CD4-positive, alpha-beta memory T cell (primary cell): ENCODE data around the gene ZNF732. TPM values are rescaled to one million over a fixed set of nuclear protein-coding genes. Genes with fewer than 3 reads are reported as not detected.
A peak's percentile ranks its signal among the peaks of the same experiment; 100 is the strongest.
"Not testable (repeated sequence)": the region's sequence is repeated elsewhere in the genome, so short reads cannot be mapped to it uniquely, and the experiment has no call there.

Source experiments
- CTCF ChIA-PET: fragments of 350-600 bp; sonication (Branson Sonifier 250); formaldehyde crosslinking; loops from one replicate; lab custom pipeline; 2021; ENCODE audit warnings: inconsistent platforms; ENCODE audit not compliant: partially characterized antibody; lab: Charles Lee
- POLR2A ChIA-PET: fragments of 350-600 bp; sonication (Branson Sonifier 250); formaldehyde crosslinking; loops from one replicate; lab custom pipeline; 2021; ENCODE audit not compliant: partially characterized antibody; lab: Charles Lee
- DNase-seq, 5 donors: peaks; one replicate each; pipeline versions ENCODE4 v3.0.0 to v3.0.0-alpha.2; 2020 to 2022; ENCODE audit warnings: mixed read lengths in 1 of 5
- H3K27ac ChIP-seq: one replicate; pipeline ENCODE4 v1.7.0; 2013; ENCODE audit warnings: low read depth, low read length
- H3K27me3 ChIP-seq: 2 replicates; pipeline ENCODE4 v1.7.0; 2013; ENCODE audit warnings: mild to moderate bottlenecking, low read length, moderate library complexity; ENCODE audit not compliant: insufficient read depth
- H3K36me3 ChIP-seq: 2 replicates; pipeline ENCODE4 v1.7.0; 2013; ENCODE audit warnings: mild to moderate bottlenecking, low read length, moderate library complexity; ENCODE audit not compliant: insufficient read depth
- H3K4me1 ChIP-seq: 2 replicates; pipeline ENCODE4 v1.7.0; 2013; ENCODE audit warnings: mild to moderate bottlenecking, low read length, moderate library complexity; ENCODE audit not compliant: insufficient read depth
- H3K4me3 ChIP-seq, 2 donors: one replicate each; pipeline ENCODE4 v1.7.0; 2013; ENCODE audit warnings: low read length in 2 of 2, mild to moderate bottlenecking in 1 of 2
- H3K9me3 ChIP-seq, 2 donors: one replicate each; pipeline ENCODE4 v1.7.0; 2013; ENCODE audit warnings: low read length in 2 of 2, control low read depth in 1 of 2; ENCODE audit not compliant: control insufficient read depth in 1 of 2
- H3K27ac Mint-ChIP-seq, 7 donors: one replicate each; pipeline ENCODE4 v1.8.0; 2020 to 2021; ENCODE audit warnings: mixed read lengths in 7 of 7, mild to moderate bottlenecking in 6 of 7, inconsistent platforms in 3 of 7, moderate library complexity in 3 of 7
- H3K27me3 Mint-ChIP-seq, 2 donors: one replicate each; pipeline ENCODE4 v1.8.0; 2020 to 2021; ENCODE audit warnings: mixed read lengths in 2 of 2
- H3K36me3 Mint-ChIP-seq, 2 donors: one replicate each; pipeline ENCODE4 v1.8.0; 2020 to 2021; ENCODE audit warnings: mixed read lengths in 2 of 2, inconsistent platforms in 1 of 2, mild to moderate bottlenecking in 1 of 2
- H3K4me1 Mint-ChIP-seq, 4 donors: one replicate each; pipeline ENCODE4 v1.8.0; 2020 to 2021; ENCODE audit warnings: mixed read lengths in 4 of 4, mild to moderate bottlenecking in 1 of 4
- H3K4me3 Mint-ChIP-seq, 8 donors: one replicate each; pipeline ENCODE4 v1.8.0; 2020 to 2021; ENCODE audit warnings: mixed read lengths in 8 of 8, mild to moderate bottlenecking in 7 of 8, moderate library complexity in 6 of 8, inconsistent platforms in 3 of 8
- H3K9me3 Mint-ChIP-seq, 8 donors: one replicate each; pipeline ENCODE4 v1.8.0; 2020 to 2021; ENCODE audit warnings: mixed read lengths in 8 of 8, mild to moderate bottlenecking in 5 of 8, inconsistent platforms in 3 of 8, moderate library complexity in 1 of 8
- intact Hi-C: fragments of 100-400 bp; cut with micrococcal nuclease; formaldehyde crosslinking; loops from one replicate; pipeline ENCODE4 v1.15.1; 2023
- polyA plus RNA-seq, 2 donors: library from polyadenylated mRNA; unstranded; fragments of 300-500 nt; fragmentation: Illumina TruSeq; gene quantifications; one replicate each; pipeline ENCODE4 v1.2.3, GENCODE V29; 2021
- total RNA-seq, 2 experiments: library from RNA; stranded (reverse); gene quantifications; one replicate each; pipeline ENCODE4 v1.2.3, GENCODE V29; 2021

Gene ZNF732
- total and polyA plus RNA-seq, 4 experiments from 2014 or later, result not detected

GRCh38 chr4:253936-254756 is 51.1 kb downstream of the ZNF732 start:
- ChIA-PET CTCF (no interaction called here), POLR2A (no interaction called here)
- Mint-ChIP-seq H3K36me3 (peaks cover 19 to 24% of the 10 kb centered on the region in 2 donors), H3K9me3 (peaks cover 2 to 89% (median 67%) of the 10 kb centered on the region in 8 donors), H3K27ac (no peak overlapping the region), H3K4me3 (no peak overlapping the region), H3K4me1 (no peaks in the 10 kb centered on the region), H3K27me3 (peaks cover 0 to 1% of the 10 kb centered on the region in 2 donors)
- Histone ChIP-seq H3K36me3 (no peaks in the 10 kb centered on the region), H3K27ac (no peak overlapping the region), H3K4me1 (no peaks in the 10 kb centered on the region), H3K4me3 (no peak overlapping the region), H3K9me3 (peaks cover 0 to 29% of the 10 kb centered on the region in 2 donors), H3K27me3 (no peaks in the 10 kb centered on the region)
- intact Hi-C loops, result no loop called here
- no peak for DNase-seq

- Histone ChIP-seq H3K9me3 (peaks cover 0 to 26% of the 10 kb centered on the region in 2 donors), H3K4me3 (no peak overlapping the region), H3K36me3 (no peaks in the 10 kb centered on the region), H3K27me3 (no peaks in the 10 kb centered on the region), H3K4me1 (no peaks in the 10 kb centered on the region), H3K27ac (no peak overlapping the region)
- Mint-ChIP-seq H3K9me3 (peaks cover 2 to 93% (median 70%) of the 10 kb centered on the region in 8 donors), H3K27me3 (peaks cover 0 to 1% of the 10 kb centered on the region in 2 donors), H3K4me3 (no peak overlapping the region), H3K27ac (no peak overlapping the region), H3K4me1 (no peaks in the 10 kb centered on the region), H3K36me3 (peaks cover 19 to 25% of the 10 kb centered on the region in 2 donors)
- CTCF ChIA-PET, result no interaction called here
- POLR2A ChIA-PET, result interaction anchor here (0.6 kb wide), 1 partner anchor 10 kb away, joined by 3 read pairs; no protein-coding TSS in a partner anchor
- intact Hi-C loops, result no loop called here
- DNase-seq, result no peak
Measured at GRCh38 chr4:252065-252601, 53.1 kb downstream of the ZNF732 start.

GRCh38 chr4:244471-244870 is 60.8 kb downstream of the ZNF732 start:
- Mint-ChIP-seq H3K36me3 (peaks cover 0 to 2% of the 10 kb centered on the region in 2 donors), H3K9me3 (peaks cover 0 to 30% (median 21%) of the 10 kb centered on the region in 8 donors), H3K4me1 (peaks cover 8 to 11% (median 10%) of the 10 kb centered on the region in 4 donors), H3K4me3 (no peak overlapping the region), H3K27ac (no peak overlapping the region), H3K27me3 (no peaks in the 10 kb centered on the region)
- H3K4me1 ChIP-seq, result peaks cover 6% of the 10 kb centered on the region
- intact Hi-C loops, result loop anchor here (1.0 to 10.0 kb wide), 8 partner anchors 230 to 1020 kb away; partner anchors contain the start of genes ATP5ME, GAK, MYL5 and PIGG
- ChIA-PET CTCF (interaction anchor here (0.7 to 4.5 kb wide), 7 partner anchors 15 to 497 kb away, joined by 3 to 31 read pairs (median 3); partner anchors contain the start of genes ATP5ME and MYL5), POLR2A (interaction anchor here (1.5 kb wide), 1 partner anchor 430 kb away, joined by 8 read pairs; the partner anchor contains the start of genes ATP5ME and MYL5)
- no peak overlapping the region for H3K4me3 ChIP-seq
- H3K27ac ChIP-seq, result no peak overlapping the region
- DNase-seq, result peak; percentile 41 to 60 (median 55)
- no peaks in the 10 kb centered on the region for H3K36me3 ChIP-seq
- H3K9me3 ChIP-seq, result no peaks in the 10 kb centered on the region
- H3K27me3 ChIP-seq, result no peaks in the 10 kb centered on the region

GRCh38 chr4:243426-243825 is 61.8 kb downstream of the ZNF732 start:
- POLR2A ChIA-PET, result interaction anchor here (1.5 kb wide), 1 partner anchor 431 kb away, joined by 8 read pairs; the partner anchor contains the start of genes ATP5ME and MYL5
- Mint-ChIP-seq H3K4me1 (peaks cover 8 to 11% (median 10%) of the 10 kb centered on the region in 4 donors), H3K27me3 (no peaks in the 10 kb centered on the region), H3K9me3 (peaks cover 0 to 23% (median 13%) of the 10 kb centered on the region in 8 donors), H3K4me3 (no peak overlapping the region), H3K36me3 (no peaks in the 10 kb centered on the region), H3K27ac (no peak overlapping the region)
- Histone ChIP-seq H3K36me3 (no peaks in the 10 kb centered on the region), H3K9me3 (no peaks in the 10 kb centered on the region), H3K4me3 (no peak overlapping the region), H3K27me3 (no peaks in the 10 kb centered on the region), H3K27ac (no peak overlapping the region), H3K4me1 (peaks cover 6% of the 10 kb centered on the region)
- intact Hi-C loops, result loop anchor here (5.0 to 10.0 kb wide), 5 partner anchors 231 to 1021 kb away; partner anchors contain the start of genes GAK, PIGG, TMEM175 and ZNF721
- no peak for DNase-seq
- CTCF ChIA-PET, result interaction anchor here (1.1 to 4.5 kb wide), 4 partner anchors 91 to 498 kb away, joined by 3 to 31 read pairs (median 4); partner anchors contain the start of gene ZNF141

GRCh38 chr4:242121-242848 is 63.0 kb downstream of the ZNF732 start:
- H3K4me3 Mint-ChIP-seq, result peak overlapping the region; percentile 87 to 93 (median 89)
- peaks cover 6% of the 10 kb centered on the region for H3K4me1 ChIP-seq
- CTCF ChIA-PET, result interaction anchor here (1.4 to 4.5 kb wide), 3 partner anchors 92 to 214 kb away, joined by 3 to 31 read pairs (median 4); partner anchors contain the start of gene ZNF141
- H3K36me3 Mint-ChIP-seq, result no peaks in the 10 kb centered on the region
- peak overlapping the region; percentile 75 to 95 (median 90) for H3K27ac Mint-ChIP-seq
- H3K4me3 ChIP-seq, result peak overlapping the region; percentile 63 to 75
- POLR2A ChIA-PET, result no interaction called here
- peaks cover 0 to 13% (median 6%) of the 10 kb centered on the region in 8 donors for H3K9me3 Mint-ChIP-seq
- DNase-seq, result peak; percentile 73 to 78 (median 75)
- H3K27ac ChIP-seq, result peak overlapping the region; percentile 39
- no peaks in the 10 kb centered on the region for H3K9me3 ChIP-seq
- no peaks in the 10 kb centered on the region for H3K27me3 Mint-ChIP-seq
- no peaks in the 10 kb centered on the region for H3K36me3 ChIP-seq
- H3K27me3 ChIP-seq, result no peaks in the 10 kb centered on the region
- H3K4me1 Mint-ChIP-seq, result peaks cover 8 to 11% (median 10%) of the 10 kb centered on the region in 4 donors
- intact Hi-C loops, result loop anchor here (1.0 to 10.0 kb wide), 6 partner anchors 121 to 1023 kb away; partner anchors contain the start of genes GAK, PIGG, TMEM175 and ZNF721

GRCh38 chr4:241411-241810 is 63.9 kb downstream of the ZNF732 start:
- H3K27ac ChIP-seq, H3K36me3 Mint-ChIP-seq, POLR2A ChIA-PET, H3K36me3 ChIP-seq, H3K27me3 ChIP-seq, H3K9me3 Mint-ChIP-seq, H3K4me1 ChIP-seq, DNase-seq, H3K9me3 ChIP-seq, H3K27me3 Mint-ChIP-seq, H3K4me3 ChIP-seq, CTCF ChIA-PET: not testable (repeated sequence)
- intact Hi-C loops, result loop anchor here (5.0 to 10.0 kb wide), 5 partner anchors 233 to 1023 kb away; partner anchors contain the start of genes GAK, PIGG, TMEM175 and ZNF721
- peak overlapping the region in 7 of 8 donors; percentile 87 to 93 (median 89) for H3K4me3 Mint-ChIP-seq
- H3K27ac Mint-ChIP-seq, result peak overlapping the region in 5 of 7 donors; percentile 86 to 95 (median 91)
- peaks cover 8 to 11% (median 10%) of the 10 kb centered on the region in 4 donors for H3K4me1 Mint-ChIP-seq
